ENCODE data around the gene NTSR2. TPM values are rescaled to one million over a fixed set of nuclear protein-coding genes. Genes with fewer than 3 reads are reported as not detected.

The NTSR2 gene
- total and polyA plus RNA-seq, 12 donors, result 0.10 to 0.15 TPM; not detected in 10

DNA sequence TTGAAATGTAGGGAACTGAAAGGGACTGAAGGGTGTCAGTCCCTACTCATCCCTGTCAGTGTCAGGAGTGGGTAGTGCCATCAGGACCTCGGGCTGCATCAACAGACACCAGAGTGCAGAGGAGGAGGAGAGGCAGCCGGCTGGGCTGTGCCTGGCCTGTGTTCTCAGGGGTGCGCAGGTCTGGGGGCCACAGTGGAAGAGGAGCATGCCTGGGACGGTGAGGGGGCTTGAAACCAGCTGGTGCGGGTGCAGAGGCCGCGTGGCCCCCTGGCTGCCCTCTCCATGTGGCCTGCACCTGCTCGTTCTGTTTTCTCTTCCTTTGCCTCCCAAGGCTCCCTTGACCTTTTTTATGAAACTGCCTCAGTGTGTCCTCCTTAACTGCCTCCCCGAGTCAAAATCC lies 41.3 kb downstream of the NTSR2 start:
- Histone ChIP-seq H3K4me1 (no peaks in the 10 kb centered on the region), H3K4me3 (no peak overlapping the region), H3K27me3 (no peaks in the 10 kb centered on the region), H3K36me3 (peaks cover 0 to 44% (median 7%) of the 10 kb centered on the region in 9 donors), H3K9me3 (peaks cover 0 to 13% (median 0%) of the 10 kb centered on the region in 11 donors), H3K27ac (no peak overlapping the region)
- no peak for DNase-seq
- intact Hi-C loops (cut with DNase I), result no loop called here
- TF ChIP-seq, protein P1, sequence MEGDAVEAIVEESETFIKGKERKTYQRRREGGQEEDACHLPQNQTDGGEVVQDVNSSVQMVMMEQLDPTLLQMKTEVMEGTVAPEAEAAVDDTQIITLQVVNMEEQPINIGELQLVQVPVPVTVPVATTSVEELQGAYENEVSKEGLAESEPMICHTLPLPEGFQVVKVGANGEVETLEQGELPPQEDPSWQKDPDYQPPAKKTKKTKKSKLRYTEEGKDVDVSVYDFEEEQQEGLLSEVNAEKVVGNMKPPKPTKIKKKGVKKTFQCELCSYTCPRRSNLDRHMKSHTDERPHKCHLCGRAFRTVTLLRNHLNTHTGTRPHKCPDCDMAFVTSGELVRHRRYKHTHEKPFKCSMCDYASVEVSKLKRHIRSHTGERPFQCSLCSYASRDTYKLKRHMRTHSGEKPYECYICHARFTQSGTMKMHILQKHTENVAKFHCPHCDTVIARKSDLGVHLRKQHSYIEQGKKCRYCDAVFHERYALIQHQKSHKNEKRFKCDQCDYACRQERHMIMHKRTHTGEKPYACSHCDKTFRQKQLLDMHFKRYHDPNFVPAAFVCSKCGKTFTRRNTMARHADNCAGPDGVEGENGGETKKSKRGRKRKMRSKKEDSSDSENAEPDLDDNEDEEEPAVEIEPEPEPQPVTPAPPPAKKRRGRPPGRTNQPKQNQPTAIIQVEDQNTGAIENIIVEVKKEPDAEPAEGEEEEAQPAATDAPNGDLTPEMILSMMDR (IDR thresholded peaks at IDR 0.05), result no peak
- WGBS, 2 donors, result 88 to 89% methylated on average over 9 of the region's 9 CpGs
- no peak for ATAC-seq

DNA sequence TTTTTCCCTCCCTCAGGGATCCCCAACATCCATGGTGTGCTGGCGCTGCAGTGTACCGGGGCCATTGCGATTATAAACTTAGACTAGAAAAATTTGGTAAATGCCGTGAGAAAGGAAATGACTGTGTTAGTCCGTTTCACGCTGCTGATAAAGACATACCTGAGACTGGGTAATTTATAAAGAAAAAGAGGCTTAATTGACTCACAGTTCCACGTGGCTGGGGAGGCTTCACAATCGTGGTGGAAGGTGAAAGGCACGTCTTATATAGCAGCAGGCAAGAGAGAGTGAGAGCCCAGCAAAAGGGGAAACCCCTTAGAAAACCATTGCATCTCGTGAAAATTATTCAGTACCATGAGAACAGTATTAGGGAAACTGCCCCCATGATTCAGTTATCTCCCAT lies 44.3 kb downstream of the NTSR2 start:
- ATAC-seq, result no peak
- H3K4me1 ChIP-seq, result no peaks in the 10 kb centered on the region
- no peaks in the 10 kb centered on the region for H3K27me3 ChIP-seq
- H3K4me3 ChIP-seq, result no peak overlapping the region
- TF ChIP-seq, protein P1 (IDR thresholded peaks at IDR 0.05), result no peak
- WGBS, 2 donors, result 88 to 93% methylated on average over 10 of the region's 10 CpGs
- intact Hi-C loops (cut with DNase I), result no loop called here
- H3K36me3 ChIP-seq, result peaks cover 0 to 33% (median 7%) of the 10 kb centered on the region in 9 donors
- H3K9me3 ChIP-seq, result peaks cover 0 to 13% (median 0%) of the 10 kb centered on the region in 11 donors
- H3K27ac ChIP-seq, result no peak overlapping the region
- DNase-seq, result no peak

DNA sequence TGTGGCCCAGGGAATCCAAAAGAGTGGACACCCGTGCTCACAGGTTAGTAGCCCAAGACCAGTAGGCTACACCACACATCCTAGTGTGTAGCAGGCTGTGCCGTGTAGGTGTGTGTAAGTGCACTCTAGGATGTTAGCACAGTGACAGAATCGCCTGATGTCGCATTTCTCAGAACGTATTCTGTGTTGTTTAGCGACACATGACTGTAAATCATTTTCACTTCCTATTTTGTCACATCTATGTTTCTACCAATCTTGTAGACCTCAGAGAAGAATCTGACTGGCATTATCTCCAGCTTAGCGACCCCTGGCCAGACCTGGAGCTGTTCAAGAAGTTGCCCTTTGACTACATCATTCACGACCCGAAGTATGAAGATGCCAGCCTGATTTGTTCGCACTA lies 45.1 kb downstream of the NTSR2 start:
- 93 to 96% methylated on average over 10 of the region's 10 CpGs for WGBS, 2 donors
- intact Hi-C loops (cut with DNase I), result no loop called here
- H3K9me3 ChIP-seq, result peaks cover 0 to 13% (median 0%) of the 10 kb centered on the region in 11 donors
- no peak overlapping the region for H3K27ac ChIP-seq
- peaks cover 0 to 31% (median 7%) of the 10 kb centered on the region in 9 donors for H3K36me3 ChIP-seq
- no peak overlapping the region for H3K4me3 ChIP-seq
- no peaks in the 10 kb centered on the region for H3K27me3 ChIP-seq
- H3K4me1 ChIP-seq, result no peaks in the 10 kb centered on the region
- TF ChIP-seq, protein P1 (IDR thresholded peaks at IDR 0.05), result no peak
- DNase-seq (no peak), ATAC-seq (no peak)

DNA sequence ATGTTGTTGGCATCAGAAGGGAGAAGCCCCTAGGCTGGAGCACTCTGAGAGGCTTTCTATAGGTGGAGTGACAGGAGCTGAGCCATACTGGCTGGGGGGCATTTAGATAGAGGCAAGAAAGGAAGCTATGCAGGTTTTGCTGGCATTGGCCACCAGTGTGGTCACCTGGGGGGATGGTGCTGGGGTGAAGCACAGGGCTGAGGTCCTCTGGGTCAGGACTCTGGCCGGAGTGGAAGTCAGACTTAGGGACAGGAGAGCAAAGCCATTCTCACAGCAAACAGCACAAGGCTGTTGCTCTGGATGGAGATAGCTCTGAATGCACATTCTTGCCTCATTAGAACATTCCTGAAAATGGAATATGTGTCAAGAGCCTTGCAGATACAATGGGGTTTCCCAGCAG lies 47.4 kb downstream of the NTSR2 start:
- no peaks in the 10 kb centered on the region for H3K27me3 ChIP-seq
- TF ChIP-seq, protein P1 (IDR thresholded peaks at IDR 0.05), result no peak
- H3K4me3 ChIP-seq, result no peak overlapping the region
- WGBS, 2 donors, result 58 to 76% methylated on average over 1 of the region's 1 CpG
- intact Hi-C loops (cut with DNase I), result no loop called here
- ATAC-seq (no peak), DNase-seq (no peak)
- H3K4me1 ChIP-seq, result no peaks in the 10 kb centered on the region
- peaks cover 0 to 34% (median 7%) of the 10 kb centered on the region in 9 donors for H3K36me3 ChIP-seq
- no peak overlapping the region for H3K27ac ChIP-seq
- peaks cover 0 to 12% (median 0%) of the 10 kb centered on the region in 11 donors for H3K9me3 ChIP-seq
